Gastroesophageal sphincter (tissue), 3 donors: Measurements from ENCODE around the gene ELOF1.

Experiments
- CTCF ChIP-seq, 4 experiments: fragments of 200-600 bp in 2 of 4; fragments of 450-650 bp in 2 of 4; sonication (generic) in 1 of 4; IDR thresholded peaks; one replicate each; pipeline ENCODE4 v1.5.1; 2017 to 2019; ENCODE audit warnings: antibody characterized with exemption in 4 of 4, mild to moderate bottlenecking in 2 of 4, moderate library complexity in 2 of 4
- POLR2A ChIP-seq, 2 donors: fragments of 450-650 bp; IDR thresholded peaks; one replicate each; pipeline ENCODE4 v1.6.1; 2017; ENCODE audit warnings: antibody characterized with exemption in 2 of 2, mild to moderate bottlenecking in 2 of 2, moderate library complexity in 1 of 2

GRCh38 chr19:11558881-11559828 lies at the start of gene ELOF1:
- peak; percentile 61 to 70 for TF ChIP-seq POLR2A (IDR thresholded peaks at IDR 0.05)
- peak in 2 of 4 experiments; percentile 15 to 41 for TF ChIP-seq CTCF (IDR thresholded peaks at IDR 0.05)
